HG03457 (cell line): ENCODE results near the gene PDS5B.
"Not testable (repeated sequence)": the region's sequence is repeated elsewhere in the genome, so short reads cannot be mapped to it uniquely, and the experiment has no call there.

ENCODE experiments used
- ATAC-seq: cut with Tn5 transposase; IDR thresholded peaks from one replicate; pipeline ENCODE4 v1.9.1; 2021; ENCODE audit warnings: moderate number of reproducible peaks; ENCODE audit not compliant: unreplicated experiment

Gene PDS5B

DNA sequence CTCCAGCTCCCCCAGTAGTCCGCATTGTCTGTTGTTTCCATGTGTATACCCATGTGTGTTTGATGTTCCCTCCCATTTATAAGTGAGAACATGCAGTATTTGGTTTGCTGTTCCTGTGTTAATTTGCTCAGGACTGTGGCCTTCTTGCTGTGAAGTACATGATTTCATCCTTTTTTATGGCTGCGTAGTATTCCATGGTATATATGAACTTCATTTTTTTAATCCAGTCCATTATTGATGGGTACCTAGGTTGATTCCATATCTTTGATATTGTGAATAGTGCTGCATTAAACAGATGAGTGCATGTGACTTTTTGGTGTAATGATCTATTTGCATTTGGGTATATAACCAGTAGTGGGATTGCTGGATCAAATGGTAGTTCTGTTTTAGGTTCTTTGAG is 175.2 kb downstream of the PDS5B start:
- no peak for ATAC-seq

DNA sequence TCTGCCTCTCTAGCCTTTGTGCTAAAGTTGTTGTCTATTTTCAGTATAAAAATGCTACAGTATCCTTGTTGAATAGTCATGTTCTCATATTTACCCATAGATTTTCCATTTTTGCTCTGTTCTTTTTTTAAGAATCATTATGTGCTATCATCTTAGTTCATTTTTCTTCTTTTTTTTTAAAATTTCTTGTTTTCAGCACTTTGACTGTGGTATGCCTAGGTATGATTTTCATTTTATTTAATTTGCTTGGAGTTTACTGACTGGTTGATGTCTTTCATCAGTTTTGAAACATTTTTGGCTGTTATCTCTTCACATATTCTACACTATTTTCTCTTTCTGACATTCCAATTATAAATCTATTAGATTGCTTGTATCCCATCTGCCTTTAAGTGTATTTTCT is 192.9 kb downstream of the PDS5B start:
- ATAC-seq, result no peak

DNA sequence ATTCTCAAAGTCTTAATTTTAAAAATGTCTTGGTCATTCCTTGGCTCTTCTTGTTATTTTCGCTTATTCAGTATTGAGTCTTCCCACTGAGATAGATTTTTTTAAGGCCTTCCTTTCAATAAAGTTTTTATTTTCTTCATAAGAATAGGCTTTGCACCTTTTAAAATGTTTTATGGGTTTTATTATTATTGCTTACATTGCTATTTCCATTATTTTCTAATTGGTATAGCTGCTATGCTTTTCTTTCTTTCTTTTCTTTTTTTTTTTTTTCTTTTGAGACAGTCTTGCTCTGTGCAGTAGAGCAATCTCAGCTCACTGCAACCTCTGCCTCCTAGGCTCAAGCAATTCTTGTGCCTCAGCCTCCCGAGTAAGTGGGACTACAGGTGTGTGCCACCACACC is 195.7 kb downstream of the PDS5B start:
- no peak for ATAC-seq

DNA sequence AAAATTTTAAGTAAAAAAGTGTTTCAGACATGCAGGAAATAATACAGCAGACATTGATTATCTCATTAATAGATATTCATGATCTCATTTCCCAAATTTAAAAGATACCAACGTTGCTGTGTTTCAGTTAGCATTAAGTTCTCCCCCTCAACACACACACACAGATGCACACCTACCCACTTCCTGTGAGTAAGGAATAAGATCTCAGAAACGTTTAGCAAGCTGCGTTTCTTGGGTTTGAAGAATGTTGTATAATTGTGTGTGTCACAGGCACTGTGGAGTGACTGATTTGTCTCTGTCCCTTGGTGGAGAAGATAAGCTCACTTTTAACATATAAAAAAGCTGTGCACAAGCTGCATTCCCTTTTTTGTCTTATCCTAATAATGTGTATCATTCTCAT is 196.8 kb downstream of the PDS5B start:
- no peak for ATAC-seq

DNA sequence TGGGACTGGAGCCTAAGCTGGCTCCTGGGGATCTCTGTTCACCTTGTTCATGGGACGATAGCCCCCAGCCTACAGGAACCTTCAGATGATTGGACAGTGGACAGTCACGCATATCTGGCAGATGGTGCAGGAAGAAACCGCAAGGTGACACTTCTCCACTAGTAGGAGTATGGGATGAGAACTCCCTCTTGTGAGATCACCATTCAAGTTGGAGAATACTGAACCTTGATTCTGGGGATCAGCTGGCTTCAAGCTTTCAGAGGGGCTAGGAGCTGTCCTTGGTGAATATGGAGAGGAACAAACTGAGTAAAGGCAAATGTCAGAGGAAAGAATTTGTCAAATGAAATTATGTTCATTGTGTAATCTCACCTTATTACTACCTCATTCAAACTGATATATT is 204.5 kb downstream of the PDS5B start:
- no peak for ATAC-seq

DNA sequence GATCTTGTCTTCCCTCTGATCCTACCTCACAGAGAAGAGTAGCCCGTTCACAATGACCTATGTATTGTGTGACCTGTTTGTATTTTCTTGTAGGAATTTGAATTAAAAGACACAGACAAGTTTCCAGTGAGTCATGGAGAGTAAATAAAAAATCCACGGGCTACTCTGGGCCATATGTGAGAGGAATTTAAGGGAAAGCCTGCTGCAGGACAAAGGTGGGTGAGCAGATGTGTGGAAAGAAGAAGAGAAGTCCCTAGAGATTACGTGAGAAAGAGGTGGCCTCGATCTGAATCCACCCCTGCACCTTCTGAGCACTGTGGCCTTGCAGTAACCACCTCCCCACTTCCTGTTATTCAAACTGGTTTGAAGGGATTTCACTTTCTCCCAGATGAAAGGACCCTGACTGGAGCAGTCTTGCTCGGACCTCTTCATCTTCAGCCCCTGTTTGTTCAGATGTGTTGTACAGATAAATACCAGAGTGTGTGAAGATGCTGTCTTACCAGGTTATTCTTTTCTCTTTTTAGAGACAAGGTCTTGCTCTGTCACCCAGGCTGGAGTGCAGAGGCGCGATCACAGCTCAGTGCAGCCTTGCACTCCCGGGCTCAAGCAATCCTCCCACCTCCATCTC is 205.4 kb downstream of the PDS5B start:
- ATAC-seq, result peak; percentile 71

DNA sequence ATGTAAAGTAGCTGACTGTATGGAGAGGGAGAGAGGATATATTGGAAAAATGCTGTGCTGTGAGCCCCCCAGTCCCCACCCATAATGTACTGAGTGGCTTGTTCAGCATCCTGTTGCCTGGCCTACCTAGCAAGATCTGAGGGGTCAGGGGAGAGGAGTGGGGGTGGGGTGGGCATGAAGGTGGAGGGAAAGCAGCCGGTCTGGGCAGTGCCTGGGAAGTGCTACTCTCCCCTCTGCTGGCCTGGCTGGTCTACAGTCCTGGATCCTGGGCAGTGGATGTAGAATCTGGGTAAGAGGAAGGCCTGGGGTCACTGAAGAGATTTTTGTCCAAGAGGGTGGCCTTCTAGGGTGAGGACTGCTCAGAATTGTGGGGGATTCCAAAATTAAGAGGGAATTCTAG is 210.5 kb downstream of the PDS5B start:
- no peak for ATAC-seq

DNA sequence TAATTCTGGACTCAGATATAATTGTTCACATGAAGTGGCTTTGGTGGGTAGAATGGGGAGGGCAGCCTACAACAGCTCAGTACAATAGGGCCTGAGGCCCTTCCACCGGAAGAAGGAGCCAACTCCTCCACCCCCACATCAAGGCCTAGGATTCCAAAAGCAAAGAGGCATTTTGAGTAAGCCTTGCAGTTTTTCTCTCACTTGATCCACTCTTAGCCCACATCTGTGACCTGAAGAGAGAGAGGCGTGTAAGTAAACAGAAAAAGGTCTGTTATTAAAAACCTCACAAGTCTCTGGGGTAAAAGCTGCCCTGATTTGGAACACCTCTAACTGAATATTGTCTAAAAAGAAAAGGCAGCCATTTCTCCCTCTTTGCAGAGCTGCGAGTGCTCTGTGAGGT is 215.9 kb downstream of the PDS5B start:
- ATAC-seq, result no peak

DNA sequence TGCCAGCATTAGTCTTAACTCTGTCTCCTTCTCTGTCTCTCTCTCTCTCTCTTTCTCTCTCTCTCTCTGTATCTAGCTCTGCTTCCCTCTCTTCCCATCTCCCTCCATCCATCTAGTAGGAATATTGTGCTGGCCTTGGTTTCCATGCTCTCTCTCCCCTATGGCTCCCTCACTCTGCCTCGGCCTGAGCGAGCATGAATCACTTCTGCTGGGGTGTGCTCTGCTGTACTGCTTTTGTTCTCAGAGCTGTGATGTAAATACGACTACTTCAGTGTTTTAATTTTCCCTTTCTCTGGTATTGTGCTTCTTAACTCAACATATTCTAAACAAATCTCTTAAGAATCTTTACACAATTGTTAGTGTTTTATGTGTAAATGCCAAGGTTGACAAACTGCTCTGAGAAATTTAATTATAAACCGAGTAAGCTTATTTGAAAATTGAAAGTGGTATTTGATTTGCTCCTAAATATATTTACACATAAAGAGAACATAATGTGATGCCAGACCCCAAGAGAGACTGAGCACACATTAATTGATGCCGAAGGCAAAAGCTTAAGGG is 218.5 kb downstream of the PDS5B start:
- no peak for ATAC-seq

DNA sequence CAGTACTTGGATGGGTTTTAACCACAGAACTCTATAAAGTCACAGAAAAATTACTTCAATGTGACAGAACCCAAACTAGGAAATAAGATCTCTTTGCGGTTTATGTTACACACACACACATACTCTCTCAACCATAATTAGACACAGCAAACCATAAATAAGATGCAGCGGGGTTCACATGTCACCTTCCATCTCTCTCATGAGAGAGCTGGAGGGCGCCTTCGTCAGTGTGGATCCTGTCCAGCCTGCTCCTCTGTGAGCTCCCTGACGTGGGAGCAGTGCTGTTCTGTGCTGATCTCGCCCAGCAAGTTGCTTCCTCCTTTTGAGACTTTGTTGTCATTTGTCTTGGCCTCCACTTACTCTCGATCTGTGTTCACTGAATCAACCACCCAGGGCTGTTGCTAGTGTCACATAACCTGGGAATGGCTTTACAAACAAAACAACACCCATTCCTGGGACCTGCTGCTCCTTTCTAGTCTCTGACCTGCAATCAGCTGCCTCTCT is 225.1 kb downstream of the PDS5B start:
- peak; percentile 59 for ATAC-seq

DNA sequence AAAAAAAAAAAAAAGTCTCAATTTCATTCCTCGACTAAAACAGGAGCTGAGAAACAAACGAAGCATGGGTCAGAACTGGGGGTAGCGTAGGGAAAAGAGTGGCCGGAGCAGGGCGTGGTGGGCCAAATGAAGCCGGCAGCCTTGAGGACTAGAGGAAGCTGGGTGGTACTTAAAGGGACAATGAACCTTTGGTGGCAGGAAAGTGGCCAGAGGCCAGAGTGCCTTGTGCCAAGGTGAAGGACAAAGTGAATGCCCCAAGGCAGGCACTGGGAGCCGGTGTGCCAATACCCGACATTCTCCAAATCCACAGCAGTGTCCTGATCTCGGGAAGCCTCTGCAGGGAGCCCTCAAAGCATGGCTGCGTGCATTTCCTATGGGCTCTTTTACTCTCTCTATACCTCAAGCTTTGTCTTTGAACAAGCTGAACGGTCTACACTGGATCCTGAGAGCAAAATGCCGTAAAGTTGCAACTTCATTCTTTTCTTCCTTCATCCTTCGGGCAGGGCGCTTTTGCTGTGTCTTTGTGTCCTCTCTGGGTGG is 235.0 kb downstream of the PDS5B start:
- ATAC-seq, result no peak

DNA sequence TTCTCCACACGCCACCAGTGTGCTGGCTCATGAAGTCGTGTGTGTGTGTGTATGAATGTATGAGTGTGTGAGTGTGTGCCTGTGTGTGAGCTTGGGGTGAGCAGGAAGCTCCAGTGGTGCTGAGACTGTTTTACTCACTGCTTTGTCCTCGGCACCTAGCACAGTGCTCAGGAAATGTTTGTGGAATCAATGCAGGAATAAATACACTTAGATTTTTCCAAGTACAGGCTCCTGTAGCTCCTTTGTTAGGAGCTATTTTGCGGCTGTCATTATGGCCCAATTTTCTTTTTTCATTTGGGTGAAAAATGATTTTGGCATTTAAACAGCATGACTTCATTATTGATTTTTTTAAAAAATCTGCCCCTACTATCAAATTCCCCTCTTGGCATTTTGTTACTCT is 236.5 kb downstream of the PDS5B start:
- no peak for ATAC-seq

DNA sequence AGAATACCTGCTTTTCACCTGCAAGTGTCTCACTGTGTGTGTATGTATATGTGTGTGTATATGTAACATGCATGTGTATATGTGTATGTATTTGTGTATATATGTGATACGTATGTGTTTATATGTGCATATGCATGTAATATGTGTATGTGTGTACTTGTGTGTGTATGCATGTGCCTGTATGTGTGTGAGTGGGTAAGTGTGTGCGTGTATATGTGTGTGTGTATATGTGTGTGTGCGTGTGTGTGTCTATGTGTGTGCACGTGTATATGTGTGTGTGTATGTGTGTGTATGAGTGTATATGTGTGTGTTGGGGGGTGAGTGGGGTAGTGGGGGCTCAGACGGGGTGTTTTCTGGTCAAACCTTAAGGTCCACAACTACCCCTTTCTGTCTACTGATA is 237.3 kb downstream of the PDS5B start:
- no peak for ATAC-seq

DNA sequence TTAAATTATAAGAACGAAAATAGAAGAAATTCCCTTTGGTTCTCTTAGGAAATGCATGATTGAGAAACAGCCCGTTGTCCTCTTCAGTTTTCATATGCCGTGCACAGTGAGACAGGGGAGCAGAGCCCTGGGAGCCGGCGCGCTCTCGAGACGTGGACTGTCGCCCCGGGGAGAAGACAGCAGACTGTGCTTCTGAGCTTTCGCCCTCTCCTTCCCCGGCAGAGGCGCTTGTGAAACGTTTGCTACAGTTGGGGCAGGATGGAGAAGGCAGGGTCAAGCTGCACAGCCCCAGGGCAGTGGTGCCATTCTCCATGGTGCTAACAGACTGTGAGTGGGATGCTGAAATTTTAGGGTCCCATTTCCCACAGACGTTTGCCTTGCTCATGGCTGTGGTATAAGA is 237.8 kb downstream of the PDS5B start:
- no peak for ATAC-seq

DNA sequence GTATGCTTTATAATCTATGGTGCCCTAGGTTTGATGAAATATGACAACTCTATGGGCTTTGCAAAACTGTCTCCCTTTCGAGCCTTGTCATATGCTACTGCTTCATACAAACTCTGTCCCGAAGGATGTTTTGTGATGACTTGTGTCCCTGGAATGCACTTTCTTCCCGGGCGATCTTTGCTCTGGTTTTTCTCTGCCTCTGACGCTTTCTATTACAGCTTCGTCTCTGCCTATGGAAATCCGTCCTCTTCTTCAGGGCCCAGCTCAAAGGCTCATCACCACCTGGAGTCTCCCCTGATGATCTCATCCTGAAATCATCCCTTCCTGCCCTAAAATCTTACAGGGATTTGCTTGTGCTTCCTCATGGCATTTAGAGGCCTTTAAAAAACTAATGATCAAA is 238.4 kb downstream of the PDS5B start:
- no peak for ATAC-seq

DNA sequence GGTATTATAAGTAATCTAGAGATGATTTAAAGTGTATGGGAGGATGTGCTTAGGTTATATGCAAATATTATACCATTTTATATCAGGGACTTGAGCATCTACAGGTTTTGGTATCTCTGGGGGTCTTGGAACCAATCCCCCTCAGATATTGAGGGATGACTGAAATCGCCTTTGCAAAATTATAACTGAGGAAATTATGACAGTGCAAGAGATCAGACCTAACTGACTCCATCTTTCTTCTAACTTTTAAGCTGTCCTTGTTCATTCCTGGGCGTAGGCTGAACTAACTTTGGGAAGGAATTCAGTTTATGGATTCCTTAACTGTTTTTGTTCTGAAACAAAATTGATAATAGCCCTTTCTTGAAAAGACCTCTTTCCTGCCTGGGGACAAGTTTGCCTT is 239.2 kb downstream of the PDS5B start:
- no peak for ATAC-seq

DNA sequence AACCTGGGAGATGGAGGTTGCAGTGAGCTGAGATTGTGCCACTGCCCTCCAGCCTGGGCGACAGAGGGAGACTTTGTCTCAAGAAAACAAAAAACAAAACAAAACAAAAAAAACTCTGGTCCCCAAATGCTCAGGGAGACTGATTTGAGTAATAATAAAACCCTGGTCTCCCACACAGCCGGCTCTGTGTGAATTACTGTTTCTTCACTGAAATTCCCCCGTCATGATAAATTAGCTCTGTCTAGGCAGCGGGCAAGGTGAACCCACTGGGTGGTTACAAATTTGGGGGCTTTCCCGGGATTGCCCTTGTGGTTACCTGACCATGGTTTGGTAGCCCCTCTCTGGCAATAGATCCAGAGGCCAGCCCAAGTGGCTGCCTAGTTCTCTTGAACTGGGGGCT is 240.1 kb downstream of the PDS5B start:
- ATAC-seq, result not testable (repeated sequence)
